Measurements from ENCODE around the gene SMURF1.

SMURF1 gene

DNA sequence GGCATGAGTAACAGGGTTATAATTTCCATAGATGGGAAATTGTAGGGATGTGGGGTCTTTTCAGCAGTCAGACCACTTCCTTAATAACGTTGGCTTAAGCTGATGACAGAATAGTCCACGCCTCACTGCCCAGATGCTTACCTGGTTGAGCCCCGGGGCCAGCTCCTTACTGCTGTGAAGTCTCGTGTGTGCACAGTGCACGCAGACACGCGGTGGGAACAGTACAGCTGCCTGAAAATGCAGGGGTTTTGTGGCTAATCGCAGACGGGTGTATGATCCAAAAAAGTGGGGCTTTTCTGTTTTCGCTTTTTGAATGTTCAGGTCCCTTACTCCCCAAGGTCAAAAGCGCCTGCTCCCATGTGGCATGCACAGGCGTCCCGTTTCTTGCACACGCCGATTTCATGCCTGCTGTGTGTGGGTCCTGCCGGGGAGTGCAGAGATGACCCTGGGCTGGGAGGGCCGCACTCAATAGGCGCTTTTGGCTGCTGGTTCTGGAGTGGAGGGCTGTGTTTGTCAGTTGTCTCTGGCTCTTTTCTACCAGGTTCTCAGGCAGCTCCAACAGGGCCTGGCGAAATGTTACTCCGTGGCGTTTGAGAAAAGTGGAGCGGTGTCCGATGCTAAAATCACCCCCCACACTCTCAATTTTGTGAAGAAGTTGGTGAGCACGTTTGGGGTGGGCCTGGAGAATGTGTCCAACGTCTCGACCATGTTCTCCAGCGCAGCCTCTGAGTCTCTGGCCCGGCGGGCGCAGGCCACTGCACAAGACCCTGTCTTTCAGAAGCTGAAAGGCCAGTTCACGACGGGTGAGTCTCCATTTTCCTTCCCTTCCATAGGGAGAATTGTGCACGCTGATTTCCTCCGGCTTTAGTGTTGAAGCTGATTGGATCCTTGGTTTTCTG, 149.6 kb downstream of the SMURF1 start:
- no peak for DNase-seq (ENCODE audit: extremely low read depth, low read depth)

DNA sequence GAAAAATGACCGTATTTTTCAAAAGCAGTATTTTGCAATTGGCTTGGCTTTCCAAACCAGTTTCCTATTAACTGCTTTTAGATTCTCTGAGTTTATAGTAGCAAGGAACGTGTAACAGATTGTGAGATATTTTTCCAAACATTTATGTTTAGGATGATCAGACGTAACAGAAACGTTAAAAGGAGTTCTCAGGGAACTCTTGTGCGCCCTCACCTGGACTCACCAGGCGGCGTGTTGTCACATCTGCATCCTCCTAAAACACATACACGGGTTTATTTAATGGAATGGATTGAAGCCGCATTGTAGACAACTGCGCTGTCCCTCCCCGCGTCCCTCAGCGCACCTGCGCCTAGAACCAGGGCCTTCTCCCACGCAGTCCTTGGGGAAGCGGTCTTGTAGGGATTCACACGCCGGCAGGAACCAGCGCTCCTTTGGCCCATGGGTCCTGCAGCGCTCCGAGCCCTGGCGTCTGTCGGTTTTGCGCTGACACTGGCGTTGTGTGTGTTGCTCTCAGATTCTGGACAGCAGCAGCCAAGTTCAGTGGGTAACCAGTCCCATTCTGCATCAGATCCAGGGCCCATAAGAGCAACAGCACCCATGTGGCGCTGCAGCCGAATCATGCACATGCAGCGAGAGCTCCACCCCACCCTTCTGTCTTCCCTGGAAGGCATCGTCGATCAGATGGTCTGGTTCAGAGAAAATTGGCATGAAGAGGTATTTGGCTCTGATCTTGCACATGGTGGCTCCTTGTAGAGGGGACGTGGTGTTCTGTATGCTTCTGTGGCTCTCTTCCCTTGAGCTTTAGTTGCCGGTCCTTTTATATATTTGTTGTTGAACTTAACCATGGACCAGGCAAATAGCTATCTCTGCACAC, 150.6 kb downstream of the SMURF1 start:
- DNase-seq (ENCODE audit: extremely low read depth, low read depth), result no peak
- no peak overlapping the region for H3K4me3 ChIP-seq (replicated peaks; ENCODE audit: low read depth, low read length)
- TF ChIP-seq, protein P1, sequence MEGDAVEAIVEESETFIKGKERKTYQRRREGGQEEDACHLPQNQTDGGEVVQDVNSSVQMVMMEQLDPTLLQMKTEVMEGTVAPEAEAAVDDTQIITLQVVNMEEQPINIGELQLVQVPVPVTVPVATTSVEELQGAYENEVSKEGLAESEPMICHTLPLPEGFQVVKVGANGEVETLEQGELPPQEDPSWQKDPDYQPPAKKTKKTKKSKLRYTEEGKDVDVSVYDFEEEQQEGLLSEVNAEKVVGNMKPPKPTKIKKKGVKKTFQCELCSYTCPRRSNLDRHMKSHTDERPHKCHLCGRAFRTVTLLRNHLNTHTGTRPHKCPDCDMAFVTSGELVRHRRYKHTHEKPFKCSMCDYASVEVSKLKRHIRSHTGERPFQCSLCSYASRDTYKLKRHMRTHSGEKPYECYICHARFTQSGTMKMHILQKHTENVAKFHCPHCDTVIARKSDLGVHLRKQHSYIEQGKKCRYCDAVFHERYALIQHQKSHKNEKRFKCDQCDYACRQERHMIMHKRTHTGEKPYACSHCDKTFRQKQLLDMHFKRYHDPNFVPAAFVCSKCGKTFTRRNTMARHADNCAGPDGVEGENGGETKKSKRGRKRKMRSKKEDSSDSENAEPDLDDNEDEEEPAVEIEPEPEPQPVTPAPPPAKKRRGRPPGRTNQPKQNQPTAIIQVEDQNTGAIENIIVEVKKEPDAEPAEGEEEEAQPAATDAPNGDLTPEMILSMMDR (IDR thresholded peaks at IDR 0.05; ENCODE audit: low read depth, low read length, missing control alignments), result peak; percentile 14

More for the DNA sequence above, 149.6 kb downstream of the SMURF1 start:
- TF ChIP-seq, protein P1 (IDR thresholded peaks at IDR 0.05; ENCODE audit: low read depth, low read length, missing control alignments), result no peak
- H3K4me3 ChIP-seq (replicated peaks; ENCODE audit: low read depth, low read length), result no peak overlapping the region

DNA sequence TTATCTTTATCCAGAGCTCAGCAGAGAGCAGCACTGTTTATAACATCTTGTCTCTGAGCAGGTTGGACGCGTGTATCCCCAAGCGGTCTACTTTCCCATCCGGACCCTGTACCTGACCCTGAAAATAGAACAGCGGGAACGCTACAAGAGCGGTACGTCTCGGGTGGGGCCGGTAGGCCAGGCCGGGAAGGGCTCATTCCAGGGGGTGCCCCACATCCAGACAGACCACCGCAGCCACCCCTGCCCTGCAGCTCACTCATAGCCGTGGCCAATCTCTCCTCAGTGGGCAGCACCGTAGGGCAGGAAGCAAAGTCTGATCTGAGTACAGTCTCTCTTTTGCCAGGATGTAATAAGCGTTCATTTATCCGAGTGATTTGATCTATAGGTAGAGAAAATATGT, 151.8 kb downstream of the SMURF1 start:
- no peak overlapping the region for H3K4me3 ChIP-seq (replicated peaks; ENCODE audit: low read depth, low read length)
- TF ChIP-seq, protein P1 (IDR thresholded peaks at IDR 0.05; ENCODE audit: low read depth, low read length, missing control alignments), result no peak
- DNase-seq (ENCODE audit: extremely low read depth, low read depth), result no peak

DNA sequence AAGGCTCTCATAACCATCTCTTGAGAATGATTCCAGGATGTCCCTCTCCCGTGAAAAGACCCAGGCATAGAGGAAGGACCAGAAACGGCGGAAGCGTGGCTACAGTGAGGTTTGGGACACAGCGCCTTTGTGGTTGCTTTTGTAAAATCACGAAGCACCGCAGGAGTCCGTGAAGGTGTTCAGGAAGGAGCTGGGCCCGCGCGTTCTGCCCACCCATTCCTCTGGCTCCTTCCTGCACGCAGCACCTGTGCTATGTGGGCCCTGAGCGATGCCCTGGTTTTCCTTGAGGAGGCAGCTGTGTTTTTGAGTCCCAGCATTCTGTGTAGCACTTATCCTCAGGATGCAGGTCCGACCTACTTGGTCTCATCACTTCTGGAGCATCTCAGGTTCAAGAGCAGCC, 152.8 kb downstream of the SMURF1 start:
- no peak for DNase-seq (ENCODE audit: extremely low read depth, low read depth)

DNA sequence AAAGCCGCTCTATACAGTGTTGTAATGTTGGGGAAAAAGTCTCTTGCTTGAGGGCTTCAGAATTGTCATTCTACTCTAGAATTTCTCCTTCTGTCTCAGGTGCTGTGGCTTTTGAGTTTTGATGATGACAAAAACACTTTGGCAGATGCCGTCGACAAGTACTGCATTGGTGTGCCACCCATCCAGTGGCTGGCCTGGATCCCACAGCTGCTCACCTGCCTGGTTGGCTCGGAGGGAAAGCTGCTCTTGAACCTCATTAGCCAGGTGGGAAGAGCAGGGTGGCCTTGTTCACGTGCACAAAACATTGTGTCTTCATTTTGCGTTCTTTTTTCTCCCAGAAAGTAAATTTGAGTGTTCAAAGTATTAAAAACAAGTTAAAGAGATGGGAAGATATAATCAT, 153.6 kb downstream of the SMURF1 start:
- TF ChIP-seq, protein P1 (IDR thresholded peaks at IDR 0.05; ENCODE audit: low read depth, low read length, missing control alignments), result no peak
- no peak overlapping the region for H3K4me3 ChIP-seq (replicated peaks; ENCODE audit: low read depth, low read length)
- no peak for DNase-seq (ENCODE audit: extremely low read depth, low read depth)

More for the DNA sequence above, 152.8 kb downstream of the SMURF1 start:
- TF ChIP-seq, protein P1 (IDR thresholded peaks at IDR 0.05; ENCODE audit: low read depth, low read length, missing control alignments), result no peak
- no peak overlapping the region for H3K4me3 ChIP-seq (replicated peaks; ENCODE audit: low read depth, low read length)

DNA sequence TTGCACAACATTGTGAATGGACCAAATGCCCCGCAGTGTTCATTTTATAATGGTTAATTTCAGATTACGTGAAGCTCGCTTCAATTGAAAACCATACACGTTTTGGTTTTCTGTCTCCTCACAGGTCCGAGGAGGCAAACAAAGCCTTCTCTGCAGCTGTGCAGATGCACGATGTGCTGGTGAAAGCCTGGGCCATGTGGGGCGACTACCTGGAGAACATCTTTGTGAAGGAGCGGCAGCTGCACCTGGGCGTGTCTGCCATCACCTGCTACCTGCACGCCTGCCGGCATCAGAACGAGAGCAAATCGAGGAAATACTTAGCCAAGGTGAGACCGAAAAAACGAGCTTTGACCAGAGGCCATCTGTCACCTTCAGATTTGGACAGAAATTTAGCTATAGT, 155.3 kb downstream of the SMURF1 start:
- no peak for DNase-seq (ENCODE audit: extremely low read depth, low read depth)
- H3K4me3 ChIP-seq (replicated peaks; ENCODE audit: low read depth, low read length), result no peak overlapping the region
- TF ChIP-seq, protein P1 (IDR thresholded peaks at IDR 0.05; ENCODE audit: low read depth, low read length, missing control alignments), result no peak
